Mucosa of rectum (tissue), 2 donors: ENCODE data around the gene PKNOX2.

Experiments used
- H3K27ac ChIP-seq, 2 donors: one replicate each; pipeline ENCODE4 v1.7.0; 2013; ENCODE audit warnings: inconsistent platforms in 2 of 2, low read depth in 2 of 2, low read length in 2 of 2
- H3K27me3 ChIP-seq, 2 donors: one replicate each; pipeline ENCODE4 v1.7.0; 2013; ENCODE audit warnings: low read length in 2 of 2; ENCODE audit not compliant: control insufficient read depth in 2 of 2, insufficient read depth in 2 of 2
- H3K36me3 ChIP-seq, 2 donors: one replicate each; pipeline ENCODE4 v1.7.0; 2013; ENCODE audit warnings: low read length in 2 of 2; ENCODE audit not compliant: control insufficient read depth in 2 of 2, insufficient read depth in 2 of 2
- H3K4me1 ChIP-seq, 2 donors: one replicate each; pipeline ENCODE4 v1.7.0; 2013; ENCODE audit warnings: low read length in 2 of 2, mild to moderate bottlenecking in 1 of 2; ENCODE audit not compliant: control insufficient read depth in 2 of 2, insufficient read depth in 2 of 2
- H3K4me3 ChIP-seq, 2 donors: one replicate each; pipeline ENCODE4 v1.7.0; 2013; ENCODE audit warnings: low read length in 2 of 2
- H3K9ac ChIP-seq, 2 donors: one replicate each; pipeline ENCODE4 v1.7.0; 2013; ENCODE audit warnings: low read length in 2 of 2, low read depth in 1 of 2, mild to moderate bottlenecking in 1 of 2
- H3K9me3 ChIP-seq, 2 donors: one replicate each; pipeline ENCODE4 v1.7.0; 2013; ENCODE audit warnings: low read length in 2 of 2; ENCODE audit not compliant: control insufficient read depth in 2 of 2
- donor health status: healthy.
- donor health status: Normal muscosa, but diverticular disease.

The PKNOX2 gene

GRCh38 chr11:125256541-125257189 lies 92.1 kb downstream of the PKNOX2 start:
- H3K4me3 ChIP-seq, result no peak overlapping the region
- H3K9ac ChIP-seq, result no peak overlapping the region
- no peaks in the 10 kb centered on the region for H3K9me3 ChIP-seq
- H3K27me3 ChIP-seq, result no peaks in the 10 kb centered on the region
- peak overlapping the region in 1 of 2 donors; percentile 16 for H3K27ac ChIP-seq
- H3K36me3 ChIP-seq, result no peaks in the 10 kb centered on the region
- no peaks in the 10 kb centered on the region for H3K4me1 ChIP-seq

- H3K9me3 ChIP-seq, result no peaks in the 10 kb centered on the region
- H3K36me3 ChIP-seq, result no peaks in the 10 kb centered on the region
- no peak overlapping the region for H3K27ac ChIP-seq
- no peaks in the 10 kb centered on the region for H3K4me1 ChIP-seq
- no peak overlapping the region for H3K4me3 ChIP-seq
- no peak overlapping the region for H3K9ac ChIP-seq
- no peaks in the 10 kb centered on the region for H3K27me3 ChIP-seq
Observed at GRCh38 chr11:125257190-125257579, 92.6 kb downstream of the PKNOX2 start.

GRCh38 chr11:125257751-125258150 lies 93.2 kb downstream of the PKNOX2 start:
- no peak overlapping the region for H3K4me3 ChIP-seq
- H3K9me3 ChIP-seq, result no peaks in the 10 kb centered on the region
- no peaks in the 10 kb centered on the region for H3K36me3 ChIP-seq
- H3K4me1 ChIP-seq, result no peaks in the 10 kb centered on the region
- no peak overlapping the region for H3K9ac ChIP-seq
- H3K27ac ChIP-seq, result no peak overlapping the region
- H3K27me3 ChIP-seq, result peaks cover 0 to under 1% of the 10 kb centered on the region in 2 donors

GRCh38 chr11:125258291-125259032 lies 93.9 kb downstream of the PKNOX2 start:
- Histone ChIP-seq H3K9ac (no peak overlapping the region), H3K9me3 (no peaks in the 10 kb centered on the region), H3K4me1 (no peaks in the 10 kb centered on the region), H3K27me3 (peaks cover 2 to 3% of the 10 kb centered on the region in 2 donors), H3K27ac (no peak overlapping the region), H3K4me3 (no peak overlapping the region), H3K36me3 (no peaks in the 10 kb centered on the region)

GRCh38 chr11:125261588-125261987 lies 97.0 kb downstream of the PKNOX2 start:
- Histone ChIP-seq H3K9ac (no peak overlapping the region), H3K27ac (no peak overlapping the region), H3K36me3 (no peaks in the 10 kb centered on the region), H3K9me3 (no peaks in the 10 kb centered on the region), H3K4me1 (peaks cover 0 to 4% of the 10 kb centered on the region in 2 donors), H3K27me3 (peaks cover 2 to 3% of the 10 kb centered on the region in 2 donors), H3K4me3 (no peak overlapping the region)

GRCh38 chr11:125262194-125262829 lies 97.8 kb downstream of the PKNOX2 start:
- Histone ChIP-seq H3K27me3 (peaks cover 2 to 3% of the 10 kb centered on the region in 2 donors), H3K4me1 (peaks cover 0 to 4% of the 10 kb centered on the region in 2 donors), H3K36me3 (no peaks in the 10 kb centered on the region), H3K27ac (peak overlapping the region; percentile 63 to 66), H3K9me3 (no peaks in the 10 kb centered on the region), H3K4me3 (no peak overlapping the region), H3K9ac (no peak overlapping the region)

- Histone ChIP-seq H3K4me1 (peaks cover 0 to 4% of the 10 kb centered on the region in 2 donors), H3K9me3 (no peaks in the 10 kb centered on the region), H3K4me3 (no peak overlapping the region), H3K36me3 (no peaks in the 10 kb centered on the region), H3K9ac (no peak overlapping the region), H3K27me3 (peaks cover 2 to 3% of the 10 kb centered on the region in 2 donors), H3K27ac (peak overlapping the region; percentile 63 to 66)
Observed at GRCh38 chr11:125262830-125263218, 98.3 kb downstream of the PKNOX2 start.

- no peak overlapping the region for H3K9ac ChIP-seq
- no peaks in the 10 kb centered on the region for H3K9me3 ChIP-seq
- peak overlapping the region; percentile 63 to 66 for H3K27ac ChIP-seq
- H3K27me3 ChIP-seq, result peaks cover 2 to 3% of the 10 kb centered on the region in 2 donors
- H3K4me3 ChIP-seq, result no peak overlapping the region
- no peaks in the 10 kb centered on the region for H3K36me3 ChIP-seq
- H3K4me1 ChIP-seq, result peaks cover 0 to 4% of the 10 kb centered on the region in 2 donors
Observed at GRCh38 chr11:125263268-125263790, 98.8 kb downstream of the PKNOX2 start.

GRCh38 chr11:125264100-125265022 lies 99.8 kb downstream of the PKNOX2 start:
- no peak overlapping the region for H3K4me3 ChIP-seq
- H3K9ac ChIP-seq, result no peak overlapping the region
- H3K36me3 ChIP-seq, result no peaks in the 10 kb centered on the region
- peak overlapping the region; percentile 52 to 66 for H3K27ac ChIP-seq
- H3K27me3 ChIP-seq, result peaks cover 2 to 3% of the 10 kb centered on the region in 2 donors
- H3K4me1 ChIP-seq, result peaks cover 0 to 4% of the 10 kb centered on the region in 2 donors
- H3K9me3 ChIP-seq, result no peaks in the 10 kb centered on the region
